NCI-H2107 (cell line): ENCODE data around the gene MAGEA9B.
"Not testable (repeated sequence)": the region's sequence is repeated elsewhere in the genome, so short reads cannot be mapped to it uniquely, and the experiment has no call there.

Experiments
- DNase-seq: peaks from one replicate; lab custom pipeline; 2025; lab: John Stamatoyannopoulos, UW

The MAGEA9B gene

DNA sequence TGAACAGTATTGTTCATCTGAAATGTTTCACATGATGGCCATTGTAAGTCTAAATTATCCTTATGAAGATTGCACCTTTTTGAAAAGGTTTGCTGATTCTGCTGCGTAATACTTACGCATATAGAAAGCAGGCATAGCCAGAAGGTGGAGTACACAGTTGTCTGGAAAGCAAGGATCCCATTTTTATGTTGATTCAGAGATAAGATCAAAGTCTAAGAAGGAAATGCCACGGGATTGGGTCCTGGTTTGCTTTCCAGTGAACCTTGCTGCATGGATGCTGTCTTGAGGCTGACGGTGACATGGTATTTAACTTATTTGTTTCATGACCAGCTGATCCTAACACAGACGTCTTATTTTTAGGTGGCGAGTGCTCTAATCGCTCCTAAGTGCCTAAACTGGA is 15.5 kb downstream of the MAGEA9B start:
- DNase-seq = no peak

DNA sequence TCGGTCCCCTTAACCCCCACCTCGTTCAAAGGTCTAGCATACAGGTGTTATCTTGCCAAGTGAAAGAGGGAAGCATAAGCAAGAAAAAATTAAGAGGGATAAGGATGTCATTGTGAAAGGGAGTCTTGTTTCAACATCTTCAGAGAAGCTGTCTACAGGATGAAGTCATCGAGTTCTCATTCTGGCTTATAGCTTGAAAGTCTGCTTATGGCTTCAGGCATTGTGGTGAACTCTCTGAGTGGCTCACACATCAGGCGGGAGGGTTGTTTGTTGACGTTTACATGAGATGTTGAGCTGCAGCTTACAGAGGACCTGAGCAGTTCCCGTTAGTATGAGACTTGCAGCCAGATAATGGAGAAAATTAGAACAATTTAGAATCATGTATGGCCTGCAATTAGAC is 16.6 kb downstream of the MAGEA9B start:
- DNase-seq = peak; percentile 2

DNA sequence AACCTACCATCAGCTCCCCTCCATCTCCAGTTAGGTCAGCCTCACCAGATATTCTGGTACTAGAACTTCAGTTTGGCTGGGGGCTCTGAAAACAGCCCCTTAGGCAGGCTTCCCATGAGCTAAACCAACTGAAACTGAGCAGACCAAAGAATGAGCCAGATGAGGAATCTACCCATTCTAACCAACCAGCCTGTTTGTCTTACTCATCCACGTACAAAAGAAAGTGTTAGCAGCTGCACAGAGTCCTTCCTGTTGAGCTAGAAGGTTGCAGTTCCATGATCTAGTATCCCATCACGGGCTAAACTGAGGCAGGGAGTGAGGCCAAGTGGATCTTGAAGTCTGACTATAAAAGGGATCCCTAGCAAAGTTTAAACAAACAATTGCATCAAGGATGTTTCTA is 17.5 kb downstream of the MAGEA9B start:
- DNase-seq = no peak

DNA sequence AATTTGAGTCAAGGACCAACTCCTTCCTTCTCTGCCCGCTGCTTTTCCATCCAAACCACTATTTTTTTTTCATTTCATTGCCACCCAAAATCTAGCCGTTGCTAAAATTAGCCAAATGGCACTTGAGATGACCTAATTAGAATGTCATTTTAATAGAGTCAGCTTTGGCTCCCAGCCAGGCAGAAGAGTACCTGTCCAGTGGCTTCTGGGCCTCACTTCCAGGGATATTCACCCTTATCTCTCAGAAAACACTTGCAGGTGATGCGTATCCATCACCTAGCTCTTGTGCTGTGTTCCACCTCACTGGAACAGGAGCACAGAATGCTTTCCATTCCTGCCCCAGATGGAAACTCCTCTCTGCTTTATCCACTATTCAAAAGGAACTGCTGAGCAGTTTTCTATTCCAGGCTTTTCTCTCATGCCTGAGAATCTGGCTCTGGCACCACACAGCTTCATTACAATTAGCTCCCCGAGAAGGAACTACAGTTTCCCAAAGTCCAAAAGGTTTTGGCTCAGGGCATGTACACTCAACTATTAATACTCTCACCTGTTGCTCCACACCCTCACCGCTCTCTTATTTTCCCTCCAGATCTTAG is 18.5 kb downstream of the MAGEA9B start:
- DNase-seq = no peak

DNA sequence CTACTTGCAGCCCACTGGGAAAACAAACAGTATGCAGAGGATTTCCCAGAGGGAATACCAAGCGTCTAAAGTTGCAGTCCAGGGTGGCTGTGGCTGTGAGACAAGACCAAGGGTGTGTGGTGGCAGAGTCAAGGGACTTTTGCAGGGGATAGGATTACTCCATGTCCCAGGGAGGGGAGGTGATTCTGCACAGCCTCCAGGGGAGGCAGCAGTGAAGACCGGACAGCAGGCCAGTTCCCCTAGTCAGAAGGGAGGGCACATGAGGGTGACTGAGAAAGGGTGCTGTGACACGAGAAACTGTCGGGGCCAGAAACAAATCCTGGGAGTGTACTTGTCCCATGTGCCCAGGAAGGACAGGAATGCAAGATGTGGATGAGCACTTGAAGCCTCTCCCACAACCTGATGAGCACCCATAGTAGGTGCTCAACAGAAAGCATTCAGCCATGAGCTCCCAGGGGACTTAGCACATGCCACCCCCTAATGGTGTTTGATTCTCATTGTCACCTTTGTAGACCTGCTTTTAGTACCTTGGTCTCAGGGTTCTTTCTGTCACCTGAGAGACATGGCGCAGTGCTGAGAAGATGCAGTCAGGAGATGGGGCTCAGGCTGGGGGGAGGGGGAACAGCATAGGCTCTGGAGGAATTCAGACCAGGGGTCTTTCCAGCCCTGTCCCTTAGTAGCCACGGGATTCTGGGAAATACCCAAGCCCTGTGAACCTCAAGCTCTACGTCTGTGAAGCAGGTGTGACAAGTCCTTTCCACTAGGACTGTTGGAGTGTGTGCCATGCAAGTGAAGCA is 19.4 kb downstream of the MAGEA9B start:
- peak; percentile 1 for DNase-seq

DNA sequence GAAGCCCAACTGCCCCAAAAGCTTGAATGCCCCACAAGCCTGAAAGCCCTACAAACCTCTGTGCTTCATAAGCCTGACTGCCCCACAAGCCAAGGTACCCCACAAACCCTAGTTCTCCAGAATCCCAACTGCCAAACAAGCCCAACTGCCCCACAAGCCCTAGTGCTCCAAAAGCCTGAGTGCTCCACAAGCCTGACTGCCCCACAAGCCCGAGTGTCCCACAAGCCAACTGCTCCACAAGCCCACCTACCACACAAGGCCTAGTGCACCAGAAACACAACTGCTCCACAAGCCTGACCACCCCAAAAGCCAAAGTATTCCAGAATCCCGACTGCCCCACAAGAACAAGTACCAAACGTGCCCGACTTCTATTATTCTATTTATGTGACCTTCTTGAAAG is 23.9 kb downstream of the MAGEA9B start:
- no peak for DNase-seq

DNA sequence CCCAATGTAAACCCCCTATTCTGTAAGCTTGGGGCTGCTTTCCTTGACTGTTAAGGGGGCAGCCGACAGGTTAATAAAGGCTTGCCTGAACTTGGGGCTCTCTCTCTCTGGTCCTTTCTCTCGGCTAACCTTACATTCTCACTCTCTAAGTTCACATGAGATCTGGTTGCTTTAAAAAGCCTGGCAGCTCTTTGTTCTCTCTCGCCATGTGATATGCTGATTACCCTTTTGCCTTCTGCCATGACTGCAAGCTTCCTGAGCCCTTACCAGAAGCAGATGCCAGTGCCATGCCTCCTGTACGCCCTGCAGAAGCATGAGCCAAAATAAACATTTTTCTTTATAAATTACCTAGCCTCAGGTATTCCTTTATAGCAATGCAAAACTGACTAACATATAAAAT is 32.0 kb downstream of the MAGEA9B start:
- not testable (repeated sequence) for DNase-seq

DNA sequence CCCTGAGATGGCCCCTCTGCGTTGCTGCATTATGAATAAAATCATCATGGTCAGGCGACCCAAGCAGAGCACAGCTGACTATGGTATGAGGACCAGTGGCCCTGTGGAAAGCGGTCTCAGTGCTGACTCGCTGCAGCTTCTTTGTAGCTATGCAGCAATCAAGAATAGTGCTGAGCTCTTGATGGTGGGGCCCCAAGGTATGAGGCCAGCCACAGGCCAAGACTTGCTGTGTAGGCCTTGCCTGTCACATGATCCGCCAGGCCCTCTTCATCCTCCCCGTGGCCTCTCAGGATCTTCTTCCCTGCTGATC is 35.4 kb downstream of the MAGEA9B start:
- DNase-seq = not testable (repeated sequence)

DNA sequence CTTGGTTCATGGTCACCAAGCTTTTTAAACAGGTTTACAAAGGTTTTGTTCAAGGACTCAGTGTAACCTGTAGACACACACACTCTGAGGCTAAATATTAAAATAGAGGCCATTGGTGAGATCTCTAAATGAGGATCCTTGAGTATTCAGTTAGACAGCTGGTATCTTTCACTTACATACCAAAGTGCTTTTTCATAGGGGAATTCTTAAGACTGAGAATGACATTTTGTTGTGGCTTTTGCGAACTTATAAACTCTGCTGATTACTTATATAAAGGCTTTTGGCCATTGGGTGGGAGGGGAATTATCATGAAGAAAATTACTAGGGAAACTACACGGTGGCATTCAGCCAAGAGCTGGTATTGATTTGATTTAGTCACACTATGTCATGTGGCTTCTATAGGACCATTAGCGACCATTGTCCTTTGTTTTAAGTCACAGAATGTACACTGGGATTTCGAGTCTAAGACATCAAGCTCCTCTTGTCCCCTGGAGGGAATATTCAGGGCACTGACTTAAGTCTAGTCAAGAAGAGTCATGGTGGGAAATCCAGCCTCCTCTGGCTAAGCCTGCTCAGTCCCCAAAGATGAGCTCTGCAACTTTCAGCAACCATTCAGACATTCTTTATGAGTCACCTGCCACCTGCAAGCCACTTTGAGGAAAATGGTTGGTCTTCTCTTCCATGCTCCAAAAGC is 35.9 kb downstream of the MAGEA9B start:
- not testable (repeated sequence) for DNase-seq

DNA sequence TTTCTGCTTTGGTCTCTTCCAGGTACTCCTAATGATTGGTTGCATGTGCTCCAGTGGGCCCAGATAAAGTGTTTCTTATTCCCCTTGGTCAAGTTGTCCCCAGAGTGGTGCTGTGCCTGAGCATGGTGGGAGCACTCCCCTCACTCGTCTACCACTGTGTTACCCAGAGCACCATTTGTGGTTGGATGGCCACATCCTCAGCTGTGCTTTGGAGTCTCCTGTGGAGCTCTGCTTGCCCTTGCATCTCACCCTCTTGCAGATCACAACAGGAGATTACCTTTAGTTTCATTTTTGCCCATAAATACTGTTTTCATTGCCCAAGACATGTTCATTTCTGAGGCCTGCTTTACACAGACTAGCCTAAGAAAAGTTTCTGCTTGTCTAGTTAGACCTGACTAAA is 36.8 kb downstream of the MAGEA9B start:
- not testable (repeated sequence) for DNase-seq

DNA sequence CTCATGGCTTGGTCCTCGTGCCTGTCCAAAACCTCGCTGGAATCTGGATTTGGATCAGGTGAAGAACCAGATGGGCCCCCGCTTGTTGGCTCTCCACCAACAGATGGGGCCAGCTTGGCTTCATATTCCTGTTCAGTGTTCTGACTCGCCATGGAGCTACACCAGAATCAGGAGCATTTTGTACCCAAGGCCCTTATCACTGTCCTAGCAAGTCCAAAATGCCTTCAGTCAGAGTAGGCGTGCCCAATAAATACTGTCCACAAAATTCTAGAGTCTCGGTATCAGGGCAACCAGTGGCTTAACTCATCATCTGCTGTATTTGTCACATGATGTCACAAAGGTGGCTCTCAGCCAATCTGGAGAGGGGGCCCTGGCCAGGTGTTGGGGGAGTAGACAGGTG is 37.6 kb downstream of the MAGEA9B start, which contains the start of gene HSFX3:
Gene HSFX3, minus strand, starts transcription at position 224 of the 400 bp plus-strand sequence. Its CDS starts 72 bp downstream, at position 152.
- DNase-seq = not testable (repeated sequence)

DNA sequence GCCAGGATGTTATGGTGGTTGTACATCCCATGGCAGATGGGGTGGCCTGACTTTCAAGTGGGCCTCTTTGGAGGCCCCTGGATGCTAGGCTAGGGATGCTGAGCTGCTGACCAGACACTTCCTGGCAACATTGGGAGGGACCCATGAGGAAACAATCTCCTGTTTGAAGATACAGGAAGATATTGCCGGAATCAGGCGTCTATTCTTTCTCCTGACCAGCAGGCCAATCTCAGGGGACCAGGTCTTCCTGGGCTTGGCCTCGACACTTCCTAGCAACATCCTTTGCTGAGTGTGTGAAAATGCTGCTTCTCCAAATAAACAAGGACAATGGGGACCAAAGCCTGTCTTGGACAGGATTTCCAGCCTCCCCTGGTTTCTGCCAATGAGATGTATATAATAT is 39.5 kb downstream of the MAGEA9B start:
- not testable (repeated sequence) for DNase-seq

DNA sequence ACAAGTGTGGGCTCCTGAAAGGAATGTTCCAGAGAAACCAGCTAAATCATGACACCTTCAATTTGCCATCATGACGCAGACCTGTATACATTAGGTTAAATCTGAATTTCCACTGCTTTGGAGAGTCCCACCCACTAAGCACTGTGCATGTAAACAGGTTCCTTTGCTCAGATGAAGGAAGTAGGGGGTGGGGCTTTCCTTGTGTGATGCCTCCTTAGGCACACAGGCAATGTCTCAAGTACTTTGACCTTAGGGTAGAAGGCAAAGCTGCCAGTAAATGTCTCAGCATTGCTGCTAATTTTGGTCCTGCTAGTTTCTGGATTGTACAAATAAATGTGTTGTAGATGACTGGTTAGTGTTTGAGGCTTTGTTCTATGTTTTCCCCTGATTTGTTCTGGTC is 40.3 kb downstream of the MAGEA9B start:
- DNase-seq = not testable (repeated sequence)

DNA sequence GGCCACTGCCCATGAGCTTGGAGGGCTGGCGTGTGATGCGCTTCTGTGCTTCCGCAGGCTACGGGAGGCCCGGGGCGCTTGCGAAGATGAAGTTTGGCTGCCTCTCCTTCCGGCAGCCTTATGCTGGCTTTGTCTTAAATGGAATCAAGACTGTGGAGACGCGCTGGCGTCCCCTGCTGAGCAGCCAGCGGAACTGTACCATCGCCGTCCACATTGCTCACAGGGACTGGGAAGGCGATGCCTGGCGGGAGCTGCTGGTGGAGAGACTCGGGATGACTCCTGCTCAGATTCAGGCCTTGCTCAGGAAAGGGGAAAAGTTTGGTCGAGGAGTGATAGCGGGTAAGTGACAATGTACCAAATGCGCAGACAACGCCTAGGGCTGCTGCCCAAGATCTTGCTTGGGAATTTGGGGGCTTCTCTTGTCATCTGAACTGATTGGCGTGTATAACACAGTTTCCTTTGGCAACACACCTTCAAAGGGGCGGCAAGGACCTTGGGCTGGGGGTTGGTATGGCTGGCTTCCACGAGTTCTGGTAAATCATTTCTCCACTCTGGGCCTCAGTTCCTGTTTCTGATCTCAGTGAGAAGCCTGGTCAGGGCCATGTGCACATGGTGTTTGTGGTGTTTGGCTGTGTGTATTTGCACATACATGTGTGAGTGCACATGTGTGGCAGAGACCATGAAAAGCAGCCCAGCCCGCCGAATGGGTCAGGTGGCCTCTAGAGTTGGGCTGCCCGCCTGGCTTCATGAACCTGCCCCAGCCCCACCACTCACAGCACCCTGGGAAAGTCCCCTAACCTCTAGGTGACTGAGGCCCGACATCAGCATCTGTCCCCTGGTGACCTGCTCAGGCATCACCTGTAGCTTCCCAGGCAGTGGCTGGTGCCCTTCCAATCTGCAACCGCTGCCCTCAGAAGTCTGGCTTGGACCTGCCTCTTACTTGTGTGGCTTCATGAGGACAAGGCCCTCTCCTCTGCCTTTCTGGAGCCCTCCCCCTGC is 41.4 kb downstream of the MAGEA9B start:
- DNase-seq = not testable (repeated sequence)

DNA sequence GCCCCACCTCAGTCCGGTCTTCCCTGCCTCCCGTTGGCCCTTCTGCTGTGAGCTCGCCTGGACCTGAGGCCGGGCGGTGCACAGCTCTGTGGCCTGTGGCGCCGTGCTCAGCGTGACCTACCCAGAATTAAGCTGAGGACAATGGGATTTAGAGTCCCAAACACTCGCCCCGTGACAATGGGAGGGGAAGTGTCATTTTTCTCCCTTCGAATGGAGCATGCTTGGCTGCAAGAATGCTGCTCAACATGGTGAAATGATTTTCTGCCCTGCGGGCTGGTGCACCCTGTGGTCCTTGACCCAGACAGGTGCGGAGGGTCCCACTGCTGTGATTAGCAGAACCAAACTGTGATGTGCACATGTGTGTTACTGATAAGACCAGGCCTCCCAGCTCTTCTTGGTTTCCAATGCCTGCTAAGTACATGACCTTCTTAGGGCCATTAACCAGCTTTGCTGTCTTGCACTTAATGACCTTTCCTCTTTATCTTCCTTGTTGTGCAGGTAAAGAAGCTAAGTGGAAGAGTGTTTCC is 45.7 kb downstream of the MAGEA9B start:
- DNase-seq = no peak

DNA sequence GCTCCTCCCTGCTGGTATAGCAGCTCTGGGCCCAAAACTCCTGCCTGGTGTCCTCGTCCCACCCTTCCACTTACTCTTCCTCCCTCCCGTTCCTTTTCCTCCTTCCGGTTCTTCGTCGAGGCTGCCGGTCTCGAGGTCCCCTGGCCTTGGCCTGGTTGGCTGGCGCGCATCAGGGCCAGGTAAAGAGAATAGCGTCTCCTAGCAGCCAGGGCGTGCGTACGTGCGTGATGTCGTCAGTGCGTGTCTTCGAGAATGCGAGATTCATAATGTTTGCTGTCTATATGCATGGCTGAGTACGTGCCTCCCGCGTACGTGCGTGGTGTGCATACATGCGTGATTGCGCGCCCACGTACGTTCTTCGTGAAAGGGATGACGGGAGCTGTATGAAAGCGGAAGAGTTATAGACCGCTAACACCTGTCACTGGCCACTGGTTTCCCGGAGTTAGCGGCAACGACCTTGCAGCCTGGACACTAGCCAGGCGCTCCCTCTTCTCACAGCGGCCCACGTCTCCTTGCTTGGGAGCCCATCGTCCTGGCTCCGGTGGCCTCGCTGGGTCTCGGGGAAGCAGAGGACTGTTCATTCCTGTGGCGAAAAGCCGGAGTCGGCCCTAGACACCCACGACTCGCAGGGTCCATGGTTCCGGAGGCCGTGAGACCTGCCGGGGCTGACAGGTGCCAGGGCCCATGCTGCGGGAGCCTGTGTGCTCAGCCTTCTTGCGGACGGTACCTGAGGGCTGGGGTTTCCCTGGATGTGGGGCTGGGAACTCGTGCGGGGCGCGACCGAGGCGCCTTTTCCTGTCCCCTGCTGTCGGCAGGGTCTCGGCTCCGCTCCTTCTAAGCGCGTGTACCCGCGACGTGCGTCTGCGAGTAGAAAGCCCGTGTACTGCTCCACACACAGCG is 46.4 kb downstream of the MAGEA9B start, which contains the start of gene EOLA1:
Gene EOLA1, plus strand, starts transcription at position 392 of the 900 bp plus-strand sequence. CDS start 4,619 bp downstream, outside the sequence.
- DNase-seq = peak; percentile 90

DNA sequence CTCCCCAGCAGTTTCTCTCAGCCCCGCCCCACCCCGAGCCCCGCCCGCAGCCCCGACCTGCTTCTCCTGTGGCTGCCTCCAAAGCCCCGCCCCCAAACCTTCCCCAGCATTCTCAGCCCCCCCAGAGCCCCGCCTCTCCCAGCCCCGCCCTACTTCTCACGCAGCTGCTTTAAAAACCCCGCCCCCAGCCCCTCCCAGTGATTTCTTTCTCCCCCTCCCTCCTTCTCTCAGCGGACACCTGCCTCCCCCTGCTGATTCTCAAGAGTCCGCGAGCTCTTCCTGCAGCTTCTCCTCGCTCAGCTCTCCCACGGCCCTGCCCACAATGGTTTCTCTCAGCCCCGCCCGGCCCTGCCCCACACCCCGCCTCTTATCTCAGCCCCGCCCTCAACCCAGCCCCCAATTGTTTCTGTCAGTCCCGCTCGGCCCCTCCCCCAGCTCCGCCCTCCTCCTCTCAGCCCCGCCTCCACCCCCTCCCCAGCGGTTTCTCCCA is 47.1 kb downstream of the MAGEA9B start:
- DNase-seq = peak; percentile 95

DNA sequence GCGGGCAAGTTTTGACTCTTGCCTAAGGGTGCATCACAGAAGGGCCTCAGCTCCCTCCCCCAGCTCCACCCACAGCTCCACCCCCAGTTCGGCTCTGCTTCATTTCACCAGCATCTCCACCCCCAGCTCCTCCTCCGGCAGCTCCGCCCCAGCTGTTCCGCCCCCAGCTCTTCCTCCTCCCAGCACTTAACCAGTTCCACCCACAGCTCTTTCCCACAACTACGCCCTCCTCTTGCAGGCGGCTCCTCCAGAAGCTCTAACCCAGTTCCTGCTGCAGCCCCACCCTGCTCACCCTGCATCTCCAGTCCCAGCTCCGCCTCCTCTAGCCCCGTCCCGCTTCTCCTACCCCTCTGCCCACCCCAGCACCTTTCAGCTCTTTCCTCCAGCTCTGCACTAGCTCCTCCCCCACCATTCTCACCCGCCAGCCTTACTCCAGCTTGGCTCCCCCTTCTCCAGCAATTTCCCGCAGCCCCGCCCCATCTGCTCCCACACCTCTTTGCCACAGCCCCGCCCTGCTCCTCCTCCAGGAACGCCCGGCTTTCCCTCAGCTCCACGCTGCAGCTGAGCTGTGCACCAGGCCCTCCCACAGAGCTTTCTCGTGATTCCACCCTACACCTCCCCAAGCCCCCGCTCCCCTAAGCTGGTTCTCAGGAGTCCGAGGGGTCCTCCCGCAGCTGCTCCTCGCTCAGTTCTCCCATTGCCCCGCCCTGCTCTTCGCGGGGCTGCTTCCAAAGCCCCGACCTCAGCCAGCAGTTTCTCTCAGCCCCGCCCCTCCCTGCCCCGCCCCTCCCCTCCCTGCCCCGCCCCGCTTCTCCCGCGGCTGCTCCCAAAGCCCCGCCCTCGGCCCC is 47.8 kb downstream of the MAGEA9B start:
- peak; percentile 74 for DNase-seq

DNA sequence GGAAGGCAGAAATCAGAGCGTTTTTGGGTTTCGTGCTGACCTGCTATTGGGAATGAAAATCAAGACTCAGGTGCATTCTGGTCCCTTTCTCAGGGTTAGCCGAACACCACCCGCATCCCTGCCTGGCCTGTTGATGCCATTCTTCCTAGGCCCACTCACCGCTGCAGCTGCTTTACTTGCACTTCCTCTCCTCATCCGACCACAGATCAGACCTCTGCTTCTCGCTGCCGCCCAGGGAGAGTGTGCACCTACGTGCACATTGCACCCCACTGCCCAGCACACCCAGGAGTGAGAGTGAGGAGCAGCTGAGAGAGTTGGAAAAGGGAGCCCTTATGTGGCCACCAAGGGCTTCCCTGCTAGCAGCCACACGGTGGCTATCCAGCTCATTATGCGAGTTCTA is 49.8 kb downstream of the MAGEA9B start:
- not testable (repeated sequence) for DNase-seq
